ENCODE results near the gene CCDC171.

DNA sequence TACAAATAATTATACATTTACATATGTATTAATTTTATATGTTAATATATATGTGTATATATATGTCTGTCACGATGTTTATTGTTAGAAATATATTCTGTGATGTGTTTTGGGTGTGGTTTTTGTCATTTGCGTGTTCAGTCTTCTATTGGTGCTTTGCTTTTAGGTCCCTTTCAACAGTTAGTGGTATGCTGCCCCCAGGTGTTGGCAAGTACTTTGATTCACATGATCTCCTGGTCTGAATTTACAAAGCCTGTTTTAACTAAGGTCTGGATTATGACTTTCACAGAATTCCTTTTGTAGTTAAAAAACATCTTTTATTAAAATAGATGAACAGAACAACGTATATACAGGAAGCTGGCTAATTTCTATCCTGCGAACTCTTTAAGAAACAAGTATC, 271.5 kb downstream of the CCDC171 start:
- TF ChIP-seq EZH2phosphoT487 (IDR thresholded peaks at IDR 0.05; ENCODE audit: unreplicated experiment): no peak
- TF ChIP-seq, protein P1, sequence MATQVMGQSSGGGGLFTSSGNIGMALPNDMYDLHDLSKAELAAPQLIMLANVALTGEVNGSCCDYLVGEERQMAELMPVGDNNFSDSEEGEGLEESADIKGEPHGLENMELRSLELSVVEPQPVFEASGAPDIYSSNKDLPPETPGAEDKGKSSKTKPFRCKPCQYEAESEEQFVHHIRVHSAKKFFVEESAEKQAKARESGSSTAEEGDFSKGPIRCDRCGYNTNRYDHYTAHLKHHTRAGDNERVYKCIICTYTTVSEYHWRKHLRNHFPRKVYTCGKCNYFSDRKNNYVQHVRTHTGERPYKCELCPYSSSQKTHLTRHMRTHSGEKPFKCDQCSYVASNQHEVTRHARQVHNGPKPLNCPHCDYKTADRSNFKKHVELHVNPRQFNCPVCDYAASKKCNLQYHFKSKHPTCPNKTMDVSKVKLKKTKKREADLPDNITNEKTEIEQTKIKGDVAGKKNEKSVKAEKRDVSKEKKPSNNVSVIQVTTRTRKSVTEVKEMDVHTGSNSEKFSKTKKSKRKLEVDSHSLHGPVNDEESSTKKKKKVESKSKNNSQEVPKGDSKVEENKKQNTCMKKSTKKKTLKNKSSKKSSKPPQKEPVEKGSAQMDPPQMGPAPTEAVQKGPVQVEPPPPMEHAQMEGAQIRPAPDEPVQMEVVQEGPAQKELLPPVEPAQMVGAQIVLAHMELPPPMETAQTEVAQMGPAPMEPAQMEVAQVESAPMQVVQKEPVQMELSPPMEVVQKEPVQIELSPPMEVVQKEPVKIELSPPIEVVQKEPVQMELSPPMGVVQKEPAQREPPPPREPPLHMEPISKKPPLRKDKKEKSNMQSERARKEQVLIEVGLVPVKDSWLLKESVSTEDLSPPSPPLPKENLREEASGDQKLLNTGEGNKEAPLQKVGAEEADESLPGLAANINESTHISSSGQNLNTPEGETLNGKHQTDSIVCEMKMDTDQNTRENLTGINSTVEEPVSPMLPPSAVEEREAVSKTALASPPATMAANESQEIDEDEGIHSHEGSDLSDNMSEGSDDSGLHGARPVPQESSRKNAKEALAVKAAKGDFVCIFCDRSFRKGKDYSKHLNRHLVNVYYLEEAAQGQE (IDR thresholded peaks at IDR 0.05; ENCODE audit: unreplicated experiment): no peak
- TF ChIP-seq EZH2 (IDR thresholded peaks at IDR 0.05; ENCODE audit: low read depth, unreplicated experiment): no peak
- TF ChIP-seq POLR2AphosphoS5 (IDR thresholded peaks at IDR 0.05; ENCODE audit: low read depth): no peak
- TF ChIP-seq, protein P2, sequence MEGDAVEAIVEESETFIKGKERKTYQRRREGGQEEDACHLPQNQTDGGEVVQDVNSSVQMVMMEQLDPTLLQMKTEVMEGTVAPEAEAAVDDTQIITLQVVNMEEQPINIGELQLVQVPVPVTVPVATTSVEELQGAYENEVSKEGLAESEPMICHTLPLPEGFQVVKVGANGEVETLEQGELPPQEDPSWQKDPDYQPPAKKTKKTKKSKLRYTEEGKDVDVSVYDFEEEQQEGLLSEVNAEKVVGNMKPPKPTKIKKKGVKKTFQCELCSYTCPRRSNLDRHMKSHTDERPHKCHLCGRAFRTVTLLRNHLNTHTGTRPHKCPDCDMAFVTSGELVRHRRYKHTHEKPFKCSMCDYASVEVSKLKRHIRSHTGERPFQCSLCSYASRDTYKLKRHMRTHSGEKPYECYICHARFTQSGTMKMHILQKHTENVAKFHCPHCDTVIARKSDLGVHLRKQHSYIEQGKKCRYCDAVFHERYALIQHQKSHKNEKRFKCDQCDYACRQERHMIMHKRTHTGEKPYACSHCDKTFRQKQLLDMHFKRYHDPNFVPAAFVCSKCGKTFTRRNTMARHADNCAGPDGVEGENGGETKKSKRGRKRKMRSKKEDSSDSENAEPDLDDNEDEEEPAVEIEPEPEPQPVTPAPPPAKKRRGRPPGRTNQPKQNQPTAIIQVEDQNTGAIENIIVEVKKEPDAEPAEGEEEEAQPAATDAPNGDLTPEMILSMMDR (conservative IDR thresholded peaks at IDR 0.05; ENCODE audit: low read depth in 2 of 2): peak; percentile 52 to 72
- TF ChIP-seq NANOG (IDR thresholded peaks at IDR 0.05; ENCODE audit: borderline replicate concordance): no peak
- no peak for TF ChIP-seq CREB1 (CRISPR knock-in tag; IDR thresholded peaks at IDR 0.05; ENCODE audit: low read depth)
- TF ChIP-seq ZNF331 (CRISPR knock-in tag; IDR thresholded peaks at IDR 0.05; ENCODE audit: low read depth): no peak
- TF ChIP-seq ZNF114 (CRISPR knock-in tag; IDR thresholded peaks at IDR 0.05): no peak
- no peak for TF ChIP-seq JUNB (IDR thresholded peaks at IDR 0.05; ENCODE audit: unreplicated experiment)
- TF ChIP-seq, protein P3, sequence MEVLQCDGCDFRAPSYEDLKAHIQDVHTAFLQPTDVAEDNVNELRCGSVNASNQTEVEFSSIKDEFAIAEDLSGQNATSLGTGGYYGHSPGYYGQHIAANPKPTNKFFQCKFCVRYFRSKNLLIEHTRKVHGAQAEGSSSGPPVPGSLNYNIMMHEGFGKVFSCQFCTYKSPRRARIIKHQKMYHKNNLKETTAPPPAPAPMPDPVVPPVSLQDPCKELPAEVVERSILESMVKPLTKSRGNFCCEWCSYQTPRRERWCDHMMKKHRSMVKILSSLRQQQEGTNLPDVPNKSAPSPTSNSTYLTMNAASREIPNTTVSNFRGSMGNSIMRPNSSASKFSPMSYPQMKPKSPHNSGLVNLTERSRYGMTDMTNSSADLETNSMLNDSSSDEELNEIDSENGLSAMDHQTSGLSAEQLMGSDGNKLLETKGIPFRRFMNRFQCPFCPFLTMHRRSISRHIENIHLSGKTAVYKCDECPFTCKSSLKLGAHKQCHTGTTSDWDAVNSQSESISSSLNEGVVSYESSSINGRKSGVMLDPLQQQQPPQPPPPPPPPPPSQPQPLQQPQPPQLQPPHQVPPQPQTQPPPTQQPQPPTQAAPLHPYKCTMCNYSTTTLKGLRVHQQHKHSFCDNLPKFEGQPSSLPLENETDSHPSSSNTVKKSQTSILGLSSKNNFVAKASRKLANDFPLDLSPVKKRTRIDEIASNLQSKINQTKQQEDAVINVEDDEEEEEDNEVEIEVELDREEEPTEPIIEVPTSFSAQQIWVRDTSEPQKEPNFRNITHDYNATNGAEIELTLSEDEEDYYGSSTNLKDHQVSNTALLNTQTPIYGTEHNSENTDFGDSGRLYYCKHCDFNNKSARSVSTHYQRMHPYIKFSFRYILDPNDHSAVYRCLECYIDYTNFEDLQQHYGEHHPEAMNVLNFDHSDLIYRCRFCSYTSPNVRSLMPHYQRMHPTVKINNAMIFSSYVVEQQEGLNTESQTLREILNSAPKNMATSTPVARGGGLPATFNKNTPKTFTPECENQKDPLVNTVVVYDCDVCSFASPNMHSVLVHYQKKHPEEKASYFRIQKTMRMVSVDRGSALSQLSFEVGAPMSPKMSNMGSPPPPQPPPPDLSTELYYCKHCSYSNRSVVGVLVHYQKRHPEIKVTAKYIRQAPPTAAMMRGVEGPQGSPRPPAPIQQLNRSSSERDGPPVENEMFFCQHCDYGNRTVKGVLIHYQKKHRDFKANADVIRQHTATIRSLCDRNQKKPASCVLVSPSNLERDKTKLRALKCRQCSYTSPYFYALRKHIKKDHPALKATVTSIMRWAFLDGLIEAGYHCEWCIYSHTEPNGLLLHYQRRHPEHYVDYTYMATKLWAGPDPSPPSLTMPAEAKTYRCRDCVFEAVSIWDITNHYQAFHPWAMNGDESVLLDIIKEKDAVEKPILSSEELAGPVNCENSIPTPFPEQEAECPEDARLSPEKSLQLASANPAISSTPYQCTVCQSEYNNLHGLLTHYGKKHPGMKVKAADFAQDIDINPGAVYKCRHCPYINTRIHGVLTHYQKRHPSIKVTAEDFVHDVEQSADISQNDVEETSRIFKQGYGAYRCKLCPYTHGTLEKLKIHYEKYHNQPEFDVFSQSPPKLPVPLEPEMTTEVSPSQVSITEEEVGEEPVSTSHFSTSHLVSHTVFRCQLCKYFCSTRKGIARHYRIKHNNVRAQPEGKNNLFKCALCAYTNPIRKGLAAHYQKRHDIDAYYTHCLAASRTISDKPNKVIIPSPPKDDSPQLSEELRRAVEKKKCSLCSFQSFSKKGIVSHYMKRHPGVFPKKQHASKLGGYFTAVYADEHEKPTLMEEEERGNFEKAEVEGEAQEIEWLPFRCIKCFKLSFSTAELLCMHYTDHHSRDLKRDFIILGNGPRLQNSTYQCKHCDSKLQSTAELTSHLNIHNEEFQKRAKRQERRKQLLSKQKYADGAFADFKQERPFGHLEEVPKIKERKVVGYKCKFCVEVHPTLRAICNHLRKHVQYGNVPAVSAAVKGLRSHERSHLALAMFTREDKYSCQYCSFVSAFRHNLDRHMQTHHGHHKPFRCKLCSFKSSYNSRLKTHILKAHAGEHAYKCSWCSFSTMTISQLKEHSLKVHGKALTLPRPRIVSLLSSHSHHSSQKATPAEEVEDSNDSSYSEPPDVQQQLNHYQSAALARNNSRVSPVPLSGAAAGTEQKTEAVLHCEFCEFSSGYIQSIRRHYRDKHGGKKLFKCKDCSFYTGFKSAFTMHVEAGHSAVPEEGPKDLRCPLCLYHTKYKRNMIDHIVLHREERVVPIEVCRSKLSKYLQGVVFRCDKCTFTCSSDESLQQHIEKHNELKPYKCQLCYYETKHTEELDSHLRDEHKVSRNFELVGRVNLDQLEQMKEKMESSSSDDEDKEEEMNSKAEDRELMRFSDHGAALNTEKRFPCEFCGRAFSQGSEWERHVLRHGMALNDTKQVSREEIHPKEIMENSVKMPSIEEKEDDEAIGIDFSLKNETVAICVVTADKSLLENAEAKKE (CRISPR knock-in tag; IDR thresholded peaks at IDR 0.05): no peak
- TF ChIP-seq, protein P4, sequence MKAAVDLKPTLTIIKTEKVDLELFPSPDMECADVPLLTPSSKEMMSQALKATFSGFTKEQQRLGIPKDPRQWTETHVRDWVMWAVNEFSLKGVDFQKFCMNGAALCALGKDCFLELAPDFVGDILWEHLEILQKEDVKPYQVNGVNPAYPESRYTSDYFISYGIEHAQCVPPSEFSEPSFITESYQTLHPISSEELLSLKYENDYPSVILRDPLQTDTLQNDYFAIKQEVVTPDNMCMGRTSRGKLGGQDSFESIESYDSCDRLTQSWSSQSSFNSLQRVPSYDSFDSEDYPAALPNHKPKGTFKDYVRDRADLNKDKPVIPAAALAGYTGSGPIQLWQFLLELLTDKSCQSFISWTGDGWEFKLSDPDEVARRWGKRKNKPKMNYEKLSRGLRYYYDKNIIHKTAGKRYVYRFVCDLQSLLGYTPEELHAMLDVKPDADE (IDR thresholded peaks at IDR 0.05): no peak

Measured in GM23338 (cell line).